ENCODE measurements around the gene SETD5.

Gene SETD5

GRCh38 chr3:9498781-9499180 lies 101.4 kb downstream of the SETD5 start:
- no peak overlapping the region for H3K4me3 Mint-ChIP-seq
- H3K4me1 Mint-ChIP-seq: peaks cover 26% of the 10 kb centered on the region
- peaks cover 36% of the 10 kb centered on the region for H3K27me3 Mint-ChIP-seq
- no peaks in the 10 kb centered on the region for H3K9me3 Mint-ChIP-seq
- no peak overlapping the region for H3K27ac Mint-ChIP-seq
- ATAC-seq: no peak
- H3K36me3 Mint-ChIP-seq: peaks cover 8% of the 10 kb centered on the region

- Mint-ChIP-seq H3K4me1 (peaks cover 34% of the 10 kb centered on the region), H3K27ac (peak overlapping the region; percentile 11), H3K4me3 (no peak overlapping the region)
Measured at GRCh38 chr3:9499455-9500107, 102.2 kb downstream of the SETD5 start.

GRCh38 chr3:9500108-9501050 lies 103.0 kb downstream of the SETD5 start:
- Mint-ChIP-seq H3K4me3 (no peak overlapping the region), H3K27me3 (peaks cover 37% of the 10 kb centered on the region), H3K4me1 (peaks cover 40% of the 10 kb centered on the region), H3K9me3 (no peaks in the 10 kb centered on the region), H3K27ac (peak overlapping the region; percentile 11), H3K36me3 (no peaks in the 10 kb centered on the region)
- ATAC-seq: peak; percentile 69

More at GRCh38 chr3:9499455-9500107, 102.2 kb downstream of the SETD5 start:
- Mint-ChIP-seq H3K36me3 (peaks cover 3% of the 10 kb centered on the region), H3K9me3 (no peaks in the 10 kb centered on the region), H3K27me3 (peaks cover 36% of the 10 kb centered on the region)
- no peak for ATAC-seq

- ATAC-seq: peak; percentile 17
- H3K36me3 Mint-ChIP-seq: no peaks in the 10 kb centered on the region
- H3K27me3 Mint-ChIP-seq: peaks cover 45% of the 10 kb centered on the region
- H3K4me3 Mint-ChIP-seq: no peak overlapping the region
- H3K4me1 Mint-ChIP-seq: peaks cover 40% of the 10 kb centered on the region
- no peaks in the 10 kb centered on the region for H3K9me3 Mint-ChIP-seq
- H3K27ac Mint-ChIP-seq: no peak overlapping the region
Measured at GRCh38 chr3:9501226-9501625, 103.8 kb downstream of the SETD5 start.

- H3K27ac Mint-ChIP-seq: no peak overlapping the region
- peaks cover 66% of the 10 kb centered on the region for H3K27me3 Mint-ChIP-seq
Measured at GRCh38 chr3:9503283-9503682, 105.9 kb downstream of the SETD5 start.

GRCh38 chr3:9507586-9508578 lies 110.5 kb downstream of the SETD5 start:
- no peaks in the 10 kb centered on the region for H3K9me3 Mint-ChIP-seq
- no peaks in the 10 kb centered on the region for H3K36me3 Mint-ChIP-seq
- no peak overlapping the region for H3K4me3 Mint-ChIP-seq
- H3K27me3 Mint-ChIP-seq: peaks cover 47% of the 10 kb centered on the region
- peaks cover 27% of the 10 kb centered on the region for H3K4me1 Mint-ChIP-seq
- no peak overlapping the region for H3K27ac Mint-ChIP-seq
- no peak for ATAC-seq

More at GRCh38 chr3:9503283-9503682, 105.9 kb downstream of the SETD5 start:
- Mint-ChIP-seq H3K4me3 (no peak overlapping the region), H3K4me1 (peaks cover 40% of the 10 kb centered on the region), H3K9me3 (no peaks in the 10 kb centered on the region), H3K36me3 (no peaks in the 10 kb centered on the region)
- ATAC-seq: peak; percentile 61

GRCh38 chr3:9508781-9509180 lies 111.4 kb downstream of the SETD5 start:
- H3K27me3 Mint-ChIP-seq: peaks cover 47% of the 10 kb centered on the region
- H3K4me1 Mint-ChIP-seq: peaks cover 22% of the 10 kb centered on the region
- H3K9me3 Mint-ChIP-seq: no peaks in the 10 kb centered on the region
- no peaks in the 10 kb centered on the region for H3K36me3 Mint-ChIP-seq
- H3K27ac Mint-ChIP-seq: no peak overlapping the region
- H3K4me3 Mint-ChIP-seq: no peak overlapping the region
- ATAC-seq: no peak

GRCh38 chr3:9512456-9513045 lies 115.1 kb downstream of the SETD5 start:
- ATAC-seq: no peak
- Mint-ChIP-seq H3K27me3 (peaks cover 27% of the 10 kb centered on the region), H3K36me3 (no peaks in the 10 kb centered on the region), H3K27ac (no peak overlapping the region), H3K9me3 (no peaks in the 10 kb centered on the region), H3K4me3 (no peak overlapping the region), H3K4me1 (peaks cover 7% of the 10 kb centered on the region)

GRCh38 chr3:9514306-9514705 lies 116.9 kb downstream of the SETD5 start:
- Mint-ChIP-seq H3K4me3 (no peak overlapping the region), H3K36me3 (no peaks in the 10 kb centered on the region), H3K27ac (no peak overlapping the region), H3K27me3 (peaks cover 19% of the 10 kb centered on the region), H3K4me1 (peaks cover 2% of the 10 kb centered on the region), H3K9me3 (no peaks in the 10 kb centered on the region)
- ATAC-seq: no peak

GRCh38 chr3:9514956-9515355 lies 117.5 kb downstream of the SETD5 start:
- no peaks in the 10 kb centered on the region for H3K36me3 Mint-ChIP-seq
- H3K27me3 Mint-ChIP-seq: peaks cover 19% of the 10 kb centered on the region
- no peak overlapping the region for H3K4me3 Mint-ChIP-seq
- no peak overlapping the region for H3K27ac Mint-ChIP-seq
- no peaks in the 10 kb centered on the region for H3K4me1 Mint-ChIP-seq
- no peaks in the 10 kb centered on the region for H3K9me3 Mint-ChIP-seq
- ATAC-seq: no peak

- peaks cover 62% of the 10 kb centered on the region for H3K27me3 Mint-ChIP-seq
- no peak for ATAC-seq
- no peak overlapping the region for H3K4me3 Mint-ChIP-seq
- no peaks in the 10 kb centered on the region for H3K4me1 Mint-ChIP-seq
- no peaks in the 10 kb centered on the region for H3K36me3 Mint-ChIP-seq
- no peak overlapping the region for H3K27ac Mint-ChIP-seq
- no peaks in the 10 kb centered on the region for H3K9me3 Mint-ChIP-seq
Measured at GRCh38 chr3:9525078-9525477, 127.7 kb downstream of the SETD5 start.

All from stimulated activated memory B cell treated with anti-CD40 and anti-IgM and Interleukin-4, amounts not matched to agents 10 μg/mL and 1 μg/mL and 100 μg/mL, for 72 hours (primary cell).